Nephron progenitor cell (in vitro differentiated cells): Measurements from ENCODE around the gene KREMEN1.
"Not testable (repeated sequence)": the region's sequence is repeated elsewhere in the genome, so short reads cannot be mapped to it uniquely, and the experiment has no call there.

Source experiments
- DNase-seq: peaks from one replicate; pipeline ENCODE4 v3.0.0; 2021
- H3K27ac Mint-ChIP-seq: 2 replicates; pipeline ENCODE4 v1.8.0; 2021; ENCODE audit warnings: mild to moderate bottlenecking, moderate library complexity, mixed read lengths
- H3K27me3 Mint-ChIP-seq: 2 replicates; pipeline ENCODE4 v1.8.0; 2021; ENCODE audit warnings: mild to moderate bottlenecking, low read depth, mixed read lengths; ENCODE audit not compliant: poor library complexity
- H3K36me3 Mint-ChIP-seq: 2 replicates; pipeline ENCODE4 v1.8.0; 2021; ENCODE audit warnings: low read depth, mixed read lengths
- H3K4me1 Mint-ChIP-seq: 2 replicates; pipeline ENCODE4 v1.8.0; 2021; ENCODE audit warnings: mixed read lengths
- H3K4me3 Mint-ChIP-seq: 2 replicates; pipeline ENCODE4 v1.8.0; 2021; ENCODE audit warnings: mild to moderate bottlenecking, moderate library complexity, mixed read lengths
- H3K9me3 Mint-ChIP-seq: 2 replicates; pipeline ENCODE4 v1.8.0; 2021; ENCODE audit warnings: mild to moderate bottlenecking, moderate library complexity, mixed read lengths
- TF ChIP-seq, protein P1 (sequence below): fragments of 200-600 bp; sonication (generic); IDR thresholded peaks from 2 replicates; pipeline ENCODE4 v1.5.0; 2021; ENCODE audit warnings: antibody characterized with exemption

Gene KREMEN1

DNA sequence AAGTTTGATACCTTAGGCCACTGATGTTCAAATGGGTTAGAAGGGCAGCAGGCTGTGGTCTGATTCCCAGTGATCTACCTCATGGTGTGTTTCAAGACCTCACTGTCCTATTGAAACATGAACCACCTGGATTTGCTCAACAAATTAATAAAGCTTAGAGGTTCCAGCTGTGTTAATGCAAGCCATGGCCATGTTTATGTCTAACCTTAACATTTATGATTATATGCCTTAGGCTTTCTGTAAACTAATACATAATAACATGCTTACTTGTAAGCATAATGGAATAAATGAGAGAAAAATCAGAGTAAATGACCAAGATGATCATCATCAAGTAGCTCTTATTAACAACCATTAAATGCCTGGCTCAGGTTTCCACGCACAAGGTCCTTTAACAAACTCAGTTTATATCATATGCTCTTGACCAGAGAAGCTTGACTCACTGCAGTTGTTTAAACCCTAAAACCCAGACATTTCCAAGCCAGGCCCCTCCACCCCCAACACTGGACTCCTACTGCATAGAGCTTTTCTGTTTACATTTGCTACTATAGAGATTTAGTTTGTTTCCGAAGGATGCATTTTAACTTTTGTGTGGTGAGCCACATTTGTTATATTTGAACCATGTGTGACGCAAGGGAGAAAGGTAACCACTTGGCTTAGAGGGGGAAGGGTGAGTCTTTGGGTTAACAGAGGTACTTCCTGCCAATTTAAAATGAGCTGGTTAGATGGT, 43.7 kb downstream of the KREMEN1 start:
- Mint-ChIP-seq H3K27me3 (peaks cover 11% of the 10 kb centered on the region), H3K9me3 (peaks cover 30% of the 10 kb centered on the region), H3K4me3 (no peak overlapping the region), H3K4me1 (no peaks in the 10 kb centered on the region), H3K36me3 (peaks cover 44% of the 10 kb centered on the region), H3K27ac (no peak overlapping the region)
- TF ChIP-seq, protein P1, sequence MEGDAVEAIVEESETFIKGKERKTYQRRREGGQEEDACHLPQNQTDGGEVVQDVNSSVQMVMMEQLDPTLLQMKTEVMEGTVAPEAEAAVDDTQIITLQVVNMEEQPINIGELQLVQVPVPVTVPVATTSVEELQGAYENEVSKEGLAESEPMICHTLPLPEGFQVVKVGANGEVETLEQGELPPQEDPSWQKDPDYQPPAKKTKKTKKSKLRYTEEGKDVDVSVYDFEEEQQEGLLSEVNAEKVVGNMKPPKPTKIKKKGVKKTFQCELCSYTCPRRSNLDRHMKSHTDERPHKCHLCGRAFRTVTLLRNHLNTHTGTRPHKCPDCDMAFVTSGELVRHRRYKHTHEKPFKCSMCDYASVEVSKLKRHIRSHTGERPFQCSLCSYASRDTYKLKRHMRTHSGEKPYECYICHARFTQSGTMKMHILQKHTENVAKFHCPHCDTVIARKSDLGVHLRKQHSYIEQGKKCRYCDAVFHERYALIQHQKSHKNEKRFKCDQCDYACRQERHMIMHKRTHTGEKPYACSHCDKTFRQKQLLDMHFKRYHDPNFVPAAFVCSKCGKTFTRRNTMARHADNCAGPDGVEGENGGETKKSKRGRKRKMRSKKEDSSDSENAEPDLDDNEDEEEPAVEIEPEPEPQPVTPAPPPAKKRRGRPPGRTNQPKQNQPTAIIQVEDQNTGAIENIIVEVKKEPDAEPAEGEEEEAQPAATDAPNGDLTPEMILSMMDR: no peak
- no peak for DNase-seq

DNA sequence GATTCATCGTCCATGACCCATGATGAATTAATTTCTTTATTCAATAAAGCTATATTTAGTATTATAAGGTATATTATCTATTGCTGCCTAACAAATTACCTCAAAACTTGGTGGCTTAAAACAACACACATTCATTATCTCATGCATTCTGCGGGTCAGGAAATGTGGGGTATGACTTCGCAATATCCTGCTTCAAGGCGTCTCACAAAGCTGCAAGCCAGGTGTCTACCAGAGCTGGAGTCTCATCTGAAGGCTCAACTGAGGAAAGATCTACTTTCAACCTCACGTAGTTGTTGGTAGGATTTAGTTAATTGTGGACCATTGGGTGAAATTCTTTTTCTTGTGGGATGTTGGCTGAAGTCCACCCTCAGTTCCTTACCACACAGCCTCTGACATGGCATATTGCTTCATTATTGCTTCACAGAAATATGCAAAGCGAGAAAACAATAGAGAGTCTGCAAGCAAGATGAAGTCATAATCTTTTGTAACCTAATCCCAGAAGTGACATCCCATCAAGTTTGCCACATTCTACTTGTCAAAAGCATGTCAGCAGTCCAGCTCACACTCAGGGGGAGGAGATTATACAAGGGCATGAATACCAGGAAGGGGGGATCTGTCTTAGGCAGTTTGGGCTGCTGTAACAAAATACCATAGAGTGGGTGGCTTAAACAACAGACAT, 45.1 kb downstream of the KREMEN1 start:
- Mint-ChIP-seq H3K36me3 (peaks cover 54% of the 10 kb centered on the region), H3K27ac (no peak overlapping the region), H3K4me3 (no peak overlapping the region), H3K9me3 (peaks cover 35% of the 10 kb centered on the region), H3K27me3 (peaks cover 11% of the 10 kb centered on the region), H3K4me1 (no peaks in the 10 kb centered on the region)
- TF ChIP-seq, protein P1: no peak
- no peak for DNase-seq

DNA sequence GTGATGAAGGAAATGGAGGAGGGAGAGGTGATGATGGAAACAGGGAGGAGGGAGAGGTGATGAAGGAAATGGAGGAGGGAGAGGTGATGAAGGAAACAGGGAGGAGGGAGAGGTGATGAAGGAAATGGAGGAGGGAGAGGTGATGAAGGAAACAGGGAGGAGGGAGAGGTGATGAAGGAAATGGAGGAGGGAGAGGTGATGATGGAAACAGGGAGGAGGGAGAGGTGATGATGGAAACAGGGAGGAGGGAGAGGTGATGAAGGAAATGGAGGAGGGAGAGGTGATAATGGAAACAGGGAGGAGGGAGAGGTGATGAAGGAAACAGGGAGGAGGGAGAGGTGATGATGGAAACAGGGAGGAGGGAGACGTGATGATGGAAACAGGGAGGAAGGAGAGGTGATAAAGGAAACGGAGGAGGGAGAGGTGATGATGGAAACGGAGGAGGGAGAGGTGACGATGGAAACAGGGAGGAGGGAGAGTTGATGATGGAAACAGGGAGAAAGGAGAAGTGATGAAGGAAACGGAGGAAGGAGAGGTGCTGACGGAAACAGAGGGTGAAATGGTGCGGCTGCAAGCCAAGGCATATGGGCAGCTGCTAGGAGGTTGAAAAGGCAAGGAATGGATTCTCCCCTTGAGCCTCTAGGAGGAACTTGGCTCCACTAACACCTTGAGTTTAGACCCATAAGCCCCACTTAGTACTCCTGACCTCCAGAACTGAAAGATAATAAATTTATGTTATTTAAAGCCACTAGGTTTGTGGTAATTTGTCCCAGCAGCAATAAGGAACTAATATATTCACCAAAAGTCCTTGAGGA, 47.5 kb downstream of the KREMEN1 start:
- Mint-ChIP-seq H3K9me3 (peaks cover 35% of the 10 kb centered on the region), H3K36me3 (peaks cover 63% of the 10 kb centered on the region), H3K27me3 (peaks cover 11% of the 10 kb centered on the region)
- DNase-seq, H3K4me3 Mint-ChIP-seq, H3K4me1 Mint-ChIP-seq, H3K27ac Mint-ChIP-seq: not testable (repeated sequence)

DNA sequence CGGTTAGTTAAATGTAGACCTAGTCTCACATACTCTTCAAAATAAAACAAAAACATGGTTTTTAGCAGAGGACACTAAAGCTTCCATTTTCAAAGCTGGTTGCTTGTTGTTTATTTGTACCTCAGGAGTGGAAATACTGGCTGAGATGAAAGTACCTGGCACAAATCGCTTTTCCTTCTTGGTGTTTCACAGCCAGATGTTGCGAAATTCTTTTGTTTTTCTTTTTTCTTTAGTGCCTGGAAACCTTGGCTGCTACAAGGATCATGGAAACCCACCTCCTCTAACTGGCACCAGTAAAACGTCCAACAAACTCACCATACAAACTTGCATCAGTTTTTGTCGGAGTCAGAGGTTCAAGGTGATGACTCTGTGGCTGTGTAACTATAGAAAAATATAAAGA, 48.3 kb downstream of the KREMEN1 start:
- Mint-ChIP-seq H3K9me3 (peaks cover 35% of the 10 kb centered on the region), H3K4me1 (no peaks in the 10 kb centered on the region), H3K27ac (no peak overlapping the region), H3K4me3 (no peak overlapping the region), H3K36me3 (peaks cover 68% of the 10 kb centered on the region), H3K27me3 (peaks cover 7% of the 10 kb centered on the region)
- TF ChIP-seq, protein P1: no peak
- DNase-seq: no peak

DNA sequence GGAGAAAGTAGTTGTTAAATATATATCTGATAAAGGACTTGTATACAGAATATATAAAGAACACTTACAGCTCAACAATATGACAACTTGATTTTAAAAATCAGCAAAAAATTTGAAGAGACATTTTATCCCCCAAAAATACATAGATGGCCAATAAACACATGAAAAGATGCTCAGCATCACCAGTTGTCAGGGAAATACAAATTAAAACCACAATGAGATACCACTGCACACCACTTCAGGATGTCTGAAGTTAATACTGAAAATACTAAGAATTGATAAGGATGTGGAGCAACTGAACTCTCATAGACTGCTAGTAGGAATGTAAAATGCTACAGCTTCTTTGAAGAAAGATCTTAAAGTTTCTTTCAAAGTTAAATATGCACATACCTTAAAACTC, 49.2 kb downstream of the KREMEN1 start:
- no peak overlapping the region for H3K4me3 Mint-ChIP-seq
- no peak for DNase-seq
- H3K9me3 Mint-ChIP-seq: peaks cover 31% of the 10 kb centered on the region
- peaks cover 7% of the 10 kb centered on the region for H3K27me3 Mint-ChIP-seq
- H3K36me3 Mint-ChIP-seq: peaks cover 63% of the 10 kb centered on the region
- H3K27ac Mint-ChIP-seq: no peak overlapping the region
- TF ChIP-seq, protein P1: no peak
- H3K4me1 Mint-ChIP-seq: no peaks in the 10 kb centered on the region

DNA sequence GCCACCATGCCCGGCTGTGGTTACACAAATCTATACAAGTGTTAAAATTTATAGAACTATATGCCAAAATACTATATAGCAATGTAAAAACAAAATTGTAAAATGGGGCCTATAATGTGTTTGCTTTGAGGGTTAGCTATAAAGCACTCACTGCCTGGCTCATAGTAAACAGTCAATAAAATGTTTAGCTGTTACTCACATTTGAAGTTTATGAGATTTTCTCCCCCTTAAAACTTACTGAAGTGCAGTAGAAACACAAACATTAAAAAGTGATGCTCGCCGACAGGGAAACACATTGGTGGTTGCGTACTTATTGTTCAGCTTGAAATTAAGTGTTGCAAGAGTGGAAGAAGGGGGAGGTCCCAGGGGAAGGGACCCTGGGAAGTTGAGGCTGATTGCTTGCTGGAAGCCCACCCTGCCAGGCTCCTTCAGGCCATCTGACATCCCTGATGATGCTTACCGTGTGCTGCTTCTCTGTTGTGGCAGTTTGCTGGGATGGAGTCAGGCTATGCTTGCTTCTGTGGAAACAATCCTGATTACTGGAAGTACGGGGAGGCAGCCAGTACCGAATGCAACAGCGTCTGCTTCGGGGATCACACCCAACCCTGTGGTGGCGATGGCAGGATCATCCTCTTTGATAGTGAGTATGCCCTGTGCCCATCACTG, 52.1 kb downstream of the KREMEN1 start:
- no peak overlapping the region for H3K27ac Mint-ChIP-seq

More for the DNA sequence above, 52.1 kb downstream of the KREMEN1 start:
- Mint-ChIP-seq H3K36me3 (peaks cover 38% of the 10 kb centered on the region), H3K27me3 (peaks cover under 1% of the 10 kb centered on the region), H3K4me3 (no peak overlapping the region), H3K4me1 (peaks cover 10% of the 10 kb centered on the region), H3K9me3 (peaks cover 14% of the 10 kb centered on the region)
- DNase-seq: no peak
- TF ChIP-seq, protein P1: no peak
